Activated CD4-positive, alpha-beta memory T cell treated with anti-CD3 and anti-CD28 coated beads for 36 hours (primary cell): Measurements from ENCODE around the gene TNS3. TPM values are rescaled to one million over a fixed set of nuclear protein-coding genes. Genes with fewer than 3 reads are reported as not detected.
"Not testable (repeated sequence)": the region's sequence is repeated elsewhere in the genome, so short reads cannot be mapped to it uniquely, and the experiment has no call there.

Experiments
- CTCF ChIA-PET: fragments of 350-600 bp; sonication (Branson Sonifier 250); formaldehyde crosslinking; loops from one replicate; lab custom pipeline; 2021; ENCODE audit warnings: antibody characterized with exemption, inconsistent platforms; lab: Charles Lee
- POLR2A ChIA-PET: fragments of 350-600 bp; sonication (Branson Sonifier 250); formaldehyde crosslinking; loops from one replicate; lab custom pipeline; 2021; ENCODE audit warnings: antibody characterized with exemption; lab: Charles Lee
- DNase-seq: peaks from one replicate; pipeline ENCODE4 v3.0.0-alpha.2; 2020
- H3K27ac Mint-ChIP-seq: one replicate; pipeline ENCODE4 v1.8.0; 2021; ENCODE audit warnings: mixed read lengths
- H3K27me3 Mint-ChIP-seq: one replicate; pipeline ENCODE4 v1.8.0; 2021; ENCODE audit warnings: mixed read lengths
- H3K36me3 Mint-ChIP-seq: one replicate; pipeline ENCODE4 v1.8.0; 2021; ENCODE audit warnings: mixed read lengths
- H3K4me1 Mint-ChIP-seq: one replicate; pipeline ENCODE4 v1.8.0; 2021; ENCODE audit warnings: low read depth, mixed read lengths
- H3K4me3 Mint-ChIP-seq: one replicate; pipeline ENCODE4 v1.8.0; 2021; ENCODE audit warnings: mild to moderate bottlenecking, mixed read lengths
- H3K9me3 Mint-ChIP-seq: one replicate; pipeline ENCODE4 v1.8.0; 2021; ENCODE audit warnings: mixed read lengths
- intact Hi-C: fragments of 100-400 bp; cut with micrococcal nuclease; formaldehyde crosslinking; loops from one replicate; pipeline ENCODE4 v1.15.1; 2023
- total RNA-seq, 2 experiments: library from RNA; stranded (reverse); gene quantifications; one replicate each; pipeline ENCODE4 v1.2.3, GENCODE V29; 2021

Gene TNS3
- total RNA-seq, 2 experiments from 2014 or later = 0.15 to 0.31 TPM

DNA sequence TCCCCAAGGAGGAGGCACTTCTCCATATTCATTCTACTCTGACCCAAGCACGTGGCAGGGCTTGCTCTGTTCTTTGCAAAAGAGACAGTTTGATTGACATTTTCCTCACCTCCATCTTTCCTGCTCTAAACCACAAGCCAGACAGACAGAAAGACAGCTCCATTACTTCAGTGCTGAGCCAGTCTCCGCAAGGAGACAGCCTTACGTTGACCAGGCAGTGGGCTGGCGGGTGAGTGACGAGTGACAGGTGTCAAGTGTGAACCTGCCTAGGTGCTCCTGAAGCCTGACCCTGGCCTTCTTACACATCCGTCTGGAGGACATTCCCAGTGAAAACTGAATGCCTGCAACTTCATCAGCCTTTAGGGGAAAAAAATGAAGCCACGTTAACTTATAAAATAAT lies 314.6 kb downstream of the TNS3 start:
- intact Hi-C loops = no loop called here
- H3K27me3 Mint-ChIP-seq = no peaks in the 10 kb centered on the region
- no peaks in the 10 kb centered on the region for H3K4me1 Mint-ChIP-seq
- H3K36me3 Mint-ChIP-seq = no peaks in the 10 kb centered on the region
- H3K27ac Mint-ChIP-seq = no peak overlapping the region
- peaks cover 3% of the 10 kb centered on the region for H3K9me3 Mint-ChIP-seq
- no peak for DNase-seq
- CTCF ChIA-PET = interaction anchor here (0.7 to 2.0 kb wide), 3 partner anchors 13 to 552 kb away, joined by 3 to 13 read pairs (median 8); no protein-coding TSS in a partner anchor
- POLR2A ChIA-PET = no interaction called here
- H3K4me3 Mint-ChIP-seq = no peak overlapping the region

DNA sequence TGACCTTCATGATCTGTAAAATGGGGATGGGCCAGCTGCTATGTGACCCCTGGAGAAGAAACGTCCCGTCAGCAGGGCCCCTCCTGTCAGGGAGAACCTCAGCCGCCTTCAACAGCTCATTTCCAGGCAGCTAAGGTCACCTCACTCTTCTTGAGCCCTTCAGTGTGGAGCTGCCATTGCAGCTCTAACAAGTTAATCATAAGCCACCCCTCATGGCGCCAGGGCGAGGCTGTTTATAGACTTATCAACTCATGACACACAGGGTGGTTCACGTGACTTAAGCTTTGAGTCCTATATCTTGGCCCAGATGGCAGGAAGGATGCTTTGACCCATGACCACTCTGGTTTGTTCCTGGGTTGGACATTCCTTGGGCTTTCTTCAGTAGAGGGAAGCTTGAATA lies 315.1 kb downstream of the TNS3 start:
- Mint-ChIP-seq H3K27ac (no peak overlapping the region), H3K9me3 (peaks cover 6% of the 10 kb centered on the region), H3K4me1 (no peaks in the 10 kb centered on the region), H3K27me3 (no peaks in the 10 kb centered on the region), H3K36me3 (no peaks in the 10 kb centered on the region), H3K4me3 (no peak overlapping the region)
- CTCF ChIA-PET = interaction anchor here (0.7 to 2.0 kb wide), 8 partner anchors 9 to 552 kb away, joined by 3 to 13 read pairs (median 4); no protein-coding TSS in a partner anchor
- no peak for DNase-seq
- POLR2A ChIA-PET = no interaction called here
- intact Hi-C loops = no loop called here

DNA sequence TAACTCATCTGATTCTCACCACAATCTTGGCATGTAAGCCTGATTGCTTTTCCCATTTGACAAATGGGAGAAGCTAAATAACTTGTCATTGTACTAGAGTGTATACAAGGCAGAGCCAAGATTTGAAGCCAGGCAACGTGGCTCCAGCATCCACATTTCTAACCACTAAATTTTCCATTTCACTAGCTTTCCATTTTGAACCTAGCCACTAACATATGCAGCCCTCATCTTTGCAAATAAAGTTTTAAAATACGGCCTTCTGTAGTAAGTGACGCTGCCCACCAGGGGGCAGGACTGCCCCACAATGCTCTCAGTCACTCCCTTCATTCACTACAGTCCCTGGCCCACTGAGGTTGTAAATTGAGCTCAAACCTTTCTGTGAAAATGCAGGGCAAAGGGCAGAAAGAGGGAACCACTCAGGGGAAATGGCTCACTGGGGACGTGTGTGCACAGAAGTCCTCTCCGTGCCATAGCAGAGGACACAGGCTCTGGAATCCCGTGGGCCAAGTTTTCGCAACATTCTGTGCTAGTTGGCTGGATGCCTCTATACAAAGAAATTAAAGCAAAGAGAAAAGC lies 315.7 kb downstream of the TNS3 start:
- Mint-ChIP-seq H3K27me3 (no peaks in the 10 kb centered on the region), H3K4me1 (no peaks in the 10 kb centered on the region), H3K36me3 (no peaks in the 10 kb centered on the region), H3K9me3 (peaks cover 7% of the 10 kb centered on the region), H3K27ac (no peak overlapping the region), H3K4me3 (no peak overlapping the region)
- DNase-seq = peak; percentile 47
- ChIA-PET CTCF (interaction anchor here (0.7 to 2.0 kb wide), 13 partner anchors 8 to 560 kb away, joined by 3 to 13 read pairs (median 3); no protein-coding TSS in a partner anchor), POLR2A (no interaction called here)
- intact Hi-C loops = no loop called here

DNA sequence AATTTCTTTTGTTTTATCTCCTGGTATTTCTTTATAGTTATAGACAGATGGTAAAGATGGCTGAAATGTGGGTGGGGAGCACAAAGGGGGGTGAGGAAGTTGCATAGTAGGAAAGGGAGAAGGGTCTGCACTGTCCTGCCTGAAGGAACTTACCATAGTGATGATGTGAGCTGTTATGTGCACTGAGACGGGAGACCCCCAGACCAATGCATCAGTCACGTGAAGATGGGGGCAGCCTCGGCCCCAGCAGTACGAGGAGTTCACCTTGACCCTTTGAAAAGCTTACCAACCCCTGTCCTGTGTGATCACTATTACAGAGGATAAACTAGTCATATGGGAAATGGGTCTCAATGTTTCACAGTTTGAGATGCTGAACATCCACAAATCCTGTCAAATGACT lies 316.3 kb downstream of the TNS3 start:
- CTCF ChIA-PET = interaction anchor here (0.7 to 2.0 kb wide), 12 partner anchors 8 to 561 kb away, joined by 3 to 13 read pairs (median 3); no protein-coding TSS in a partner anchor
- H3K27me3 Mint-ChIP-seq = no peaks in the 10 kb centered on the region
- DNase-seq = no peak
- intact Hi-C loops = no loop called here
- H3K4me1 Mint-ChIP-seq = no peaks in the 10 kb centered on the region
- H3K27ac Mint-ChIP-seq = no peak overlapping the region
- H3K4me3 Mint-ChIP-seq = no peak overlapping the region
- H3K9me3 Mint-ChIP-seq = peaks cover 7% of the 10 kb centered on the region
- no peaks in the 10 kb centered on the region for H3K36me3 Mint-ChIP-seq
- POLR2A ChIA-PET = no interaction called here

DNA sequence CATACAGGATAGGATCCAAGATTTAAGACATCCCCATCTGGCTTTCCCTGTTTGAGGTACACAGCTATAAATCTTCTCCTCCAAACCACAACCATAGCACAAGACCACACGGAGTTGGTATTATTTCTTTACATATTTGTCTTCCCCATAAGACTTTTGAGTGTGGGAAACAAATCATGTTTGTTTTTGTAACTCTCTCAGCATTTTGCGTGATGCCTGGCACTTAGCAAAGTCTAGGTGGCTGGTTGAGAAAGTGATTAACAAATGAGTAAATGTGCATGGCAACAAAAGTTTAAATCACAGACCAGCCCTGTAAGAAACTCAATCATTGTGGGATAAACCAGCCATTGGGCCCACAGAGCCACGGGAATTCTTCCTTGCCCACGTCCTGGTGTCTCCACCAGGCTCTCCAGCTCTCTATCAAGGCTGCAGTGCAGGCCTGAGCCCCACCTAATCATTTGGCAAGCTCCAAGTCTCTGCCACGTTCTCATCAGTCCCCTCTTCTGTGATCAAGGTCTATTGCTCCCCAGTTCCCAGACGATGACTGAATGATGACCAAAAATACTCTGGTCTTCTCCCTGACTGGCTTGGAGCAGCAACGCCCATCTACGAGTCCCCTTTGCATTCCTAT lies 317.8 kb downstream of the TNS3 start:
- Mint-ChIP-seq H3K4me3 (no peak overlapping the region), H3K4me1 (no peaks in the 10 kb centered on the region), H3K27ac (no peak overlapping the region), H3K27me3 (peaks cover 4% of the 10 kb centered on the region), H3K9me3 (peaks cover 7% of the 10 kb centered on the region), H3K36me3 (no peaks in the 10 kb centered on the region)
- DNase-seq = no peak
- POLR2A ChIA-PET = no interaction called here
- CTCF ChIA-PET = no interaction called here
- intact Hi-C loops = no loop called here

DNA sequence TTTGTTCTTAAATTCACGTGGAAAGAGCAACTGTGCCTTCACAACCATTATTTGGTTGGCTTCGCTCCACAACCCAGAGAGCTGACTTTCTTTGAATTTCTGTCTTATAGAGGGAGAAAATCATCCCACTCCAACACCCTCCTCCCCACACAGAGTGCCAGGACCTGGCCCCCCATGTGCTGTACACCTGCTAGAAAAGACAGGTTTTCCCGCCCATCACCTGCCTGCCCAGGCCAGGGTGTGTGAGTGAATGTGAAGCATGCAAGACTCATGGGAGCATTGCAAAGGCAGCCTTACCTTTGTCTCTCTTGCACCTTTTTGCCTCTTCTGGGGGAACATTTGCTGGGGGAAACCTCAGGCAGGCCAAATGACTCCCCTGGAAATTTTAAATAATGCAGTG lies 319.0 kb downstream of the TNS3 start:
- no peaks in the 10 kb centered on the region for H3K4me1 Mint-ChIP-seq
- ChIA-PET CTCF (no interaction called here), POLR2A (no interaction called here)
- peaks cover 6% of the 10 kb centered on the region for H3K9me3 Mint-ChIP-seq
- DNase-seq = no peak
- no peak overlapping the region for H3K4me3 Mint-ChIP-seq
- H3K27me3 Mint-ChIP-seq = peaks cover 6% of the 10 kb centered on the region
- no peaks in the 10 kb centered on the region for H3K36me3 Mint-ChIP-seq
- intact Hi-C loops = no loop called here
- H3K27ac Mint-ChIP-seq = no peak overlapping the region

DNA sequence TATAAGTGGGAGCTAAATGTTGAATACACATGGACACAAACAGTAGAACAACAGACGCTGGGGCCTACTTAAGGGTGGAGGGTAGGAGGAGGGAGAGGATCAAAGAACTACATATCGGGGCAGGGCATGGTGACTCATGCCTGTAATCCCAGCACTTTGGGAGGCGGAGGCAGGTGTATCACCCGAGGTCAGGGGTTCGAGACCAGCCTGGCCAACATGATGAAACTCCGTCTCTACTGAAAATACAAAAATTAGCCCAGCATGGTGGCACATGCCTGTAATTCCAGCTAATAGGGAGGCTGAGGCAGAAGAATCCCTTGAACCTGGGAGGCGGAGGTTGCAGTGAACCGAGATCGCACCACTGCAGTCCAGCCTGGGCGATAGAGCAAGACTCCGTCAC lies 319.8 kb downstream of the TNS3 start:
- intact Hi-C loops, H3K4me3 Mint-ChIP-seq, H3K27ac Mint-ChIP-seq, H3K36me3 Mint-ChIP-seq, CTCF ChIA-PET, H3K9me3 Mint-ChIP-seq, DNase-seq, H3K27me3 Mint-ChIP-seq, H3K4me1 Mint-ChIP-seq, POLR2A ChIA-PET: not testable (repeated sequence)

DNA sequence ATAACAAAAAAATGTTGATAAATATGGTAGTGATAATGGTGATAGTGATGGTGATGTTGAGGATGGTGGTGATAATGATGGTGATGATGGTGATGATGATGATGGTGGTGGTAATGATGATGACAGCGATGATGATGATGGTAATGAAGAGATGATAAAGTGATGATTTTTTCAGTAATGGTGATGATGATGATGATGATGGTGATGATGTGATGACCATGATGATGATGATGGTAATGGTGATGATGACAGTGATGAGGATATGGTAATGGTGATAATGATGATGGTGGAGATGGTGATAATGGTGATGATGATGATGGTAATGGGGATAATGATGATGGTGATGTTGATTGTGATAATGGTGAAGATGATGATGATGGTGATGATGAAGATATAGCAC lies 321.6 kb downstream of the TNS3 start:
- intact Hi-C loops = no loop called here
- Mint-ChIP-seq H3K9me3 (peaks cover 4% of the 10 kb centered on the region), H3K4me1 (no peaks in the 10 kb centered on the region), H3K27me3 (peaks cover 16% of the 10 kb centered on the region), H3K36me3 (no peaks in the 10 kb centered on the region), H3K4me3 (no peak overlapping the region), H3K27ac (no peak overlapping the region)
- POLR2A ChIA-PET = no interaction called here
- no peak for DNase-seq
- CTCF ChIA-PET = no interaction called here

DNA sequence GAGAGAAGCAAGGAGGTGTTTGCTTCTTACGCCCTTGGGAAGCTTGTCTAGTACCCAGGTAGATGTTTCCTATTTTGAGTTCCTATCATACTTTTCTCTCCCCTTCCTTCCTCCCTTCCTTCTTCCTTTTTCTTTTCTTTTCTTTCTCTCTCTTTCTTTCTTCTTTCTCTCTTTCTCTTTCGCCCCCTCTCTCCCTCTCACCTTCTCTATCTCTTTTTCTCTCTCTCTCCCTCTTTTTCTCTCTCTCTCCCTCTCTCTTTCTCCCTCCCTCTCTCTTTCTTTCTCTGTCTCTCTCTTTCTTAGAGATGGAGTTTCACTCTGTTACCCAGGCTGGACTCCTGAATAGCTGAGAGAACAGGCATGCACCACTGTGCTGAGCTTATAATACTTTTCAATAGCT lies 322.2 kb downstream of the TNS3 start:
- no peaks in the 10 kb centered on the region for H3K36me3 Mint-ChIP-seq
- H3K4me1 Mint-ChIP-seq = no peaks in the 10 kb centered on the region
- intact Hi-C loops = no loop called here
- no peak overlapping the region for H3K27ac Mint-ChIP-seq
- ChIA-PET POLR2A (no interaction called here), CTCF (interaction anchor here (0.8 kb wide), 1 partner anchor 10 kb away, joined by 3 read pairs; no protein-coding TSS in a partner anchor)
- no peak for DNase-seq
- H3K4me3 Mint-ChIP-seq = no peak overlapping the region
- peaks cover 4% of the 10 kb centered on the region for H3K9me3 Mint-ChIP-seq
- peaks cover 20% of the 10 kb centered on the region for H3K27me3 Mint-ChIP-seq

DNA sequence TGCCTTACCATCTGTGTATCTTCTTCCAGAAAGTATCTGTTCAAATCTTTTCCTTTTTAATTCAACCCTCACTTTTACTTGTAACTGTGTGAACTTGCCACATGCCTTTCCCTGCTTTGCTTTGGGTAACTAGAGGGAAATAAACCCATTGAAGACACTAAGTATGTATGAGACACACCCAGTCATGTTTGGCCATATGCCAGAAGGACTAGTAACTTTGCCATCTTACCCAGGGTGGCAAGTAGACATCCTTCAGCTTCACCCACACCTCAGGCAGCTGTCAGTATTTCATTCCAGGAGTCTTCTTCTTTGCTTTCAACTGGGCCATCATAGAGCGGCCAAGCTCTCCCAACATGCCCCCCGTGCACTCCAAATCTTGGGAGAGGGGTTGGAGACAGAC lies 323.1 kb downstream of the TNS3 start:
- H3K9me3 Mint-ChIP-seq = peaks cover 4% of the 10 kb centered on the region
- no peak for DNase-seq
- H3K4me1 Mint-ChIP-seq = no peaks in the 10 kb centered on the region
- peaks cover 24% of the 10 kb centered on the region for H3K27me3 Mint-ChIP-seq
- POLR2A ChIA-PET = no interaction called here
- H3K4me3 Mint-ChIP-seq = no peak overlapping the region
- no peak overlapping the region for H3K27ac Mint-ChIP-seq
- intact Hi-C loops = no loop called here
- CTCF ChIA-PET = interaction anchor here (0.8 to 2.0 kb wide), 3 partner anchors 8 to 11 kb away, joined by 3 to 9 read pairs (median 3); no protein-coding TSS in a partner anchor
- no peaks in the 10 kb centered on the region for H3K36me3 Mint-ChIP-seq

DNA sequence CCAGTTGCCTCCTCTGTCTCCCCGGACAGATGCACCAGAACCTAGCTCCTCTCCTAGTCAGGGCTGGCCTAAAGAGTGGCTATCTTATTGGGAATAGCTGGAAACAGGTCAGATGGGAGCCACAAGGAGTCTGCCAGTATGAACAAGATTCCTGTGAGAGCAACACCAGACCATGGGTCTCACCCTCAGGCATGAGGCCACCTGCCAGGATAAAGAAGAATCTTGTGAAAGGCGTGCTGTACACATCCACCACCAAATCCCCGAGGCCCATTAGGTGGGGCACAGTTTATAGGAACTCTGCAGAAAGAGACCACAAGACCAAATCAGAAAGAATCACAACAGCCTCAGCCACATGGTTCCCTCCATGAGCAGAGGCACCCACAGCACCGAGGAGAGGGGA lies 325.9 kb downstream of the TNS3 start:
- H3K4me1 Mint-ChIP-seq = no peaks in the 10 kb centered on the region
- H3K36me3 Mint-ChIP-seq = no peaks in the 10 kb centered on the region
- no peak for DNase-seq
- POLR2A ChIA-PET = no interaction called here
- H3K27ac Mint-ChIP-seq = no peak overlapping the region
- CTCF ChIA-PET = interaction anchor here (1.0 kb wide), 1 partner anchor 10 kb away, joined by 3 read pairs; no protein-coding TSS in a partner anchor
- intact Hi-C loops = no loop called here
- H3K4me3 Mint-ChIP-seq = no peak overlapping the region
- peaks cover 3% of the 10 kb centered on the region for H3K9me3 Mint-ChIP-seq
- peaks cover 35% of the 10 kb centered on the region for H3K27me3 Mint-ChIP-seq

DNA sequence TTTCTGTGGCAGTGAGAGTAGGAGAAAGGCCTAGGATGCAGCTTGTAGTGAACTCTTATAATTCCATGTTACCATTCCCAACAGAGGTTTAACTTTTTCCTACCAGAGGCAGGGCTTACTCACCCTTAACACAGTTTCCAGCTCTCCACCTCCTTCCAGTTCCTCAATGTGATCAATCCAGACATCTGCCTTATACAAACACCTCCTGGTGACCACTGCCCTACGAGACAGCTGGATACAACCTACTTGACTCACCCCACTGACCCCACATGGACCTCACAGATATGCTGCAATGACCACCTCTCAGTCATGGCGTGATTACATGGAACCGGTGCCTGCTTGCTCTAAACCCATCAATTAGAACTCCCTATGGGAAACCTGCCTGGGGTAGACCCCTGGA lies 326.5 kb downstream of the TNS3 start:
- Mint-ChIP-seq H3K9me3 (peaks cover 3% of the 10 kb centered on the region), H3K36me3 (no peaks in the 10 kb centered on the region), H3K4me3 (no peak overlapping the region), H3K4me1 (no peaks in the 10 kb centered on the region), H3K27ac (no peak overlapping the region), H3K27me3 (peaks cover 35% of the 10 kb centered on the region)
- CTCF ChIA-PET = interaction anchor here (1.0 kb wide), 1 partner anchor 10 kb away, joined by 3 read pairs; no protein-coding TSS in a partner anchor
- intact Hi-C loops = no loop called here
- DNase-seq = no peak
- POLR2A ChIA-PET = no interaction called here
